Sigmoid colon (tissue), 7 donors: ENCODE measurements around the gene SLA2. TPM values are rescaled to one million over a fixed set of nuclear protein-coding genes. Genes with fewer than 3 reads are reported as not detected.
A peak's percentile ranks its signal among the peaks of the same experiment; 100 is the strongest.

Source experiments
- DNase-seq: peaks from one replicate; pipeline ENCODE4 v3.0.0-alpha.2; 2019
- H3K27ac ChIP-seq, 4 donors: fragments of 200-600 bp; sonication (generic); one replicate each; pipeline ENCODE4 v1.5.1; 2016 to 2019; ENCODE audit warnings: mild to moderate bottlenecking in 1 of 4
- H3K27me3 ChIP-seq, 3 donors: fragments of 200-600 bp; sonication (generic); one replicate each; pipeline ENCODE4 v1.5.1; 2019; ENCODE audit warnings: mild to moderate bottlenecking in 1 of 3
- H3K36me3 ChIP-seq, 4 donors: fragments of 200-600 bp; sonication (generic); one replicate each; pipeline ENCODE4 v1.5.1; 2016 to 2019
- H3K4me1 ChIP-seq, 4 donors: fragments of 200-600 bp; sonication (generic); one replicate each; pipeline ENCODE4 v1.5.1; 2017 to 2019
- H3K4me3 ChIP-seq, 4 donors: fragments of 200-600 bp; sonication (generic); one replicate each; pipeline ENCODE4 v1.5.1; 2017 to 2019; ENCODE audit warnings: mild to moderate bottlenecking in 2 of 4, moderate library complexity in 1 of 4
- H3K9me3 ChIP-seq, 4 donors: fragments of 200-600 bp in 3 of 4; sonication (generic) in 3 of 4; one replicate each; pipeline versions ENCODE4 v1.5.1 to v1.6.1; 2013 to 2019
- CTCF ChIP-seq, 4 experiments: fragments of 450-650 bp in 3 of 4; fragments of 200-600 bp in 1 of 4; IDR thresholded peaks; one replicate each; pipeline ENCODE4 v1.5.1; 2016 to 2019; ENCODE audit warnings: antibody characterized with exemption in 4 of 4, mild to moderate bottlenecking in 3 of 4, moderate library complexity in 2 of 4
- EP300 ChIP-seq, 4 donors: sonication (generic); formaldehyde crosslinking; IDR thresholded peaks; one replicate each; pipeline ENCODE4 v1.6.1; 2017; ENCODE audit warnings: antibody characterized with exemption in 4 of 4
- POLR2A ChIP-seq, 2 donors: fragments of 450-650 bp; IDR thresholded peaks; one replicate each; pipeline ENCODE4 v1.6.1; 2016; ENCODE audit warnings: antibody characterized with exemption in 2 of 2, mild to moderate bottlenecking in 2 of 2, moderate library complexity in 2 of 2
- POLR2AphosphoS5 ChIP-seq, 4 donors: sonication (generic); formaldehyde crosslinking; IDR thresholded peaks; one replicate each; pipeline ENCODE4 v1.6.1; 2017; ENCODE audit warnings: antibody characterized with exemption in 4 of 4
- WGBS, 2 donors: extraction: QIAGEN DNeasy Blood & Tissue Kit; methylation state at CpG; one replicate each; pipeline ENCODE4 v1.1.7; 2013; 5-methylcytosine and 5-hydroxymethylcytosine counted together
- intact Hi-C: fragments of 100-400 bp; cut with DNase I; formaldehyde crosslinking; loops from one replicate; pipeline ENCODE4 v1.15.1; 2023
- polyA plus RNA-seq, 3 donors: library from polyadenylated mRNA; stranded (reverse); fragments of 200-250 nt; gene quantifications; one replicate each; pipeline ENCODE4 v1.2.3, GENCODE V29; 2013
- total RNA-seq, 4 donors: library from RNA; depleted of rRNA; stranded (reverse); fragments of >200 nt; gene quantifications; one replicate each; pipeline ENCODE4 v1.1.0, GENCODE V29; 2016
- donor health status: healthy with polysubstance abuse.
- donor health status: Bipolar disorder and iron deficiency.
- donor health status: healthy.

SLA2 gene
- total and polyA plus RNA-seq, 7 donors: 0.46 to 3.4 (median 0.55) TPM; not detected in 3

GRCh38 chr20:36672991-36673390 is 27.0 kb upstream of the SLA2 start:
- Histone ChIP-seq H3K27ac (no peak overlapping the region), H3K9me3 (no peaks in the 10 kb centered on the region), H3K4me3 (no peak overlapping the region), H3K4me1 (no peaks in the 10 kb centered on the region), H3K27me3 (no peaks in the 10 kb centered on the region), H3K36me3 (peaks cover 3 to 44% (median 17%) of the 10 kb centered on the region in 4 donors)
- intact Hi-C loops: loop anchor here (5.0 kb wide), 1 partner anchor 79 kb away; no protein-coding TSS in a partner anchor
- DNase-seq: no peak
- TF ChIP-seq POLR2AphosphoS5 (IDR thresholded peaks at IDR 0.05): no peak
- TF ChIP-seq CTCF (IDR thresholded peaks at IDR 0.05): no peak
- TF ChIP-seq EP300 (IDR thresholded peaks at IDR 0.05): no peak
- TF ChIP-seq POLR2A (IDR thresholded peaks at IDR 0.05): no peak
- WGBS, 2 donors: 90 to 96% methylated on average over 4 of the region's 4 CpGs

GRCh38 chr20:36670665-36671357 is 24.8 kb upstream of the SLA2 start:
- intact Hi-C loops: loop anchor here (5.0 kb wide), 1 partner anchor 81 kb away; no protein-coding TSS in a partner anchor
- TF ChIP-seq POLR2A (IDR thresholded peaks at IDR 0.05) (no peak), CTCF (IDR thresholded peaks at IDR 0.05) (no peak), POLR2AphosphoS5 (IDR thresholded peaks at IDR 0.05) (no peak), EP300 (IDR thresholded peaks at IDR 0.05) (no peak)
- Histone ChIP-seq H3K4me1 (no peaks in the 10 kb centered on the region), H3K27ac (no peak overlapping the region), H3K36me3 (peaks cover 4 to 43% (median 15%) of the 10 kb centered on the region in 4 donors), H3K4me3 (no peak overlapping the region), H3K9me3 (no peaks in the 10 kb centered on the region), H3K27me3 (no peaks in the 10 kb centered on the region)
- DNase-seq: no peak
- 86 to 89% methylated on average over 3 of the region's 3 CpGs for WGBS, 2 donors

- intact Hi-C loops: no loop called here
- no peak for DNase-seq
- TF ChIP-seq POLR2AphosphoS5 (IDR thresholded peaks at IDR 0.05) (no peak), POLR2A (IDR thresholded peaks at IDR 0.05) (no peak), EP300 (IDR thresholded peaks at IDR 0.05) (no peak), CTCF (IDR thresholded peaks at IDR 0.05) (peak in 1 of 4 experiments; percentile 12)
- Histone ChIP-seq H3K4me1 (no peaks in the 10 kb centered on the region), H3K9me3 (no peaks in the 10 kb centered on the region), H3K27me3 (no peaks in the 10 kb centered on the region), H3K36me3 (peaks cover 7 to 81% (median 22%) of the 10 kb centered on the region in 4 donors), H3K27ac (no peak overlapping the region), H3K4me3 (no peak overlapping the region)
- 76 to 79% methylated on average over 4 of the region's 4 CpGs for WGBS, 2 donors
Measured at GRCh38 chr20:36666181-36666740, 20.3 kb upstream of the SLA2 start.

- H3K27me3 ChIP-seq: no peaks in the 10 kb centered on the region
- intact Hi-C loops: no loop called here
- no peak for DNase-seq
- no peak for TF ChIP-seq POLR2AphosphoS5 (IDR thresholded peaks at IDR 0.05)
- no peak for TF ChIP-seq CTCF (IDR thresholded peaks at IDR 0.05)
- no peak for TF ChIP-seq POLR2A (IDR thresholded peaks at IDR 0.05)
- no peak for TF ChIP-seq EP300 (IDR thresholded peaks at IDR 0.05)
- H3K4me3 ChIP-seq: no peak overlapping the region
- no peaks in the 10 kb centered on the region for H3K9me3 ChIP-seq
- no peaks in the 10 kb centered on the region for H3K4me1 ChIP-seq
- no peak overlapping the region for H3K27ac ChIP-seq
- H3K36me3 ChIP-seq: peaks cover 12 to 84% (median 16%) of the 10 kb centered on the region in 4 donors
- WGBS, 2 donors: 72 to 91% methylated on average over 2 of the region's 2 CpGs
Measured at GRCh38 chr20:36663031-36663430, 17.0 kb upstream of the SLA2 start.
